Mesenchymal stem cell (in vitro differentiated cells and primary cell): Measurements from ENCODE around the gene MANEAL.

ENCODE experiments used
- DNase-seq: peaks from one replicate; pipeline ENCODE4 v3.0.0-alpha.2; 2013
- H2AFZ ChIP-seq: one replicate; pipeline ENCODE4 v1.6.1; 2013; ENCODE audit warnings: low read depth, mild to moderate bottlenecking, control low read depth, inconsistent platforms, low read length, moderate library complexity
- H2AK5ac ChIP-seq: 2 replicates; pipeline ENCODE4 v1.6.1; 2013; ENCODE audit warnings: low read length, moderate library complexity, mild to moderate bottlenecking, inconsistent platforms; ENCODE audit not compliant: severe bottlenecking
- H2BK120ac ChIP-seq: one replicate; pipeline ENCODE4 v1.6.1; 2013; ENCODE audit warnings: low read depth, mild to moderate bottlenecking, inconsistent platforms, low read length, moderate library complexity
- H2BK12ac ChIP-seq, 2 experiments: one replicate each; pipeline ENCODE4 v1.6.1; 2013; ENCODE audit warnings: inconsistent platforms in 2 of 2, low read length in 2 of 2, mild to moderate bottlenecking in 2 of 2, moderate library complexity in 2 of 2, control low read depth in 1 of 2
- H2BK15ac ChIP-seq: one replicate; pipeline ENCODE4 v1.6.1; 2013; ENCODE audit warnings: mild to moderate bottlenecking, low read depth, inconsistent platforms; ENCODE audit not compliant: poor library complexity, severe bottlenecking
- H2BK5ac ChIP-seq: 2 replicates; pipeline ENCODE4 v1.6.1; 2013; ENCODE audit warnings: low read depth, mild to moderate bottlenecking, low read length, control low read depth, inconsistent platforms; ENCODE audit not compliant: poor library complexity, severe bottlenecking
- H3K14ac ChIP-seq, 2 experiments: one replicate each; pipeline ENCODE4 v1.6.1; 2013; ENCODE audit warnings: inconsistent platforms in 2 of 2, low read length in 2 of 2, control low read depth in 1 of 2, mild to moderate bottlenecking in 1 of 2, moderate library complexity in 1 of 2
- H3K18ac ChIP-seq, 2 experiments: one replicate each; pipeline ENCODE4 v1.6.1; 2013; ENCODE audit warnings: inconsistent platforms in 2 of 2, low read length in 2 of 2, control low read depth in 1 of 2, low read depth in 1 of 2, mild to moderate bottlenecking in 1 of 2
- H3K23ac ChIP-seq, 2 experiments: one replicate each; pipeline ENCODE4 v1.6.1; 2013; ENCODE audit warnings: inconsistent platforms in 2 of 2, low read length in 2 of 2, mild to moderate bottlenecking in 2 of 2, moderate library complexity in 2 of 2, control low read depth in 1 of 2
- H3K27ac ChIP-seq: 2 replicates; pipeline ENCODE4 v1.5.1; 2013; ENCODE audit warnings: mild to moderate bottlenecking, moderate library complexity, low read length, control low read depth, inconsistent platforms; ENCODE audit not compliant: poor library complexity, severe bottlenecking
- H3K27me3 ChIP-seq, 2 experiments: 2 replicates each; pipeline versions ENCODE4 v1.6.1 to v1.7.0; 2013; ENCODE audit warnings: low read length in 2 of 2, mild to moderate bottlenecking in 2 of 2, moderate library complexity in 2 of 2, control low read depth in 1 of 2, inconsistent platforms in 1 of 2; ENCODE audit not compliant: control insufficient read depth in 1 of 2, insufficient read depth in 1 of 2
- H3K36me3 ChIP-seq, 2 experiments: 2 replicates each; pipeline versions ENCODE4 v1.6.1 to v1.7.0; 2013; ENCODE audit warnings: low read length in 2 of 2, control low read depth in 1 of 2, inconsistent platforms in 1 of 2, low read depth in 1 of 2, mild to moderate bottlenecking in 1 of 2; ENCODE audit not compliant: insufficient read depth in 2 of 2, control insufficient read depth in 1 of 2
- H3K4ac ChIP-seq, 2 experiments: one replicate each; pipeline ENCODE4 v1.6.1; 2013; ENCODE audit warnings: inconsistent platforms in 2 of 2, low read length in 2 of 2, mild to moderate bottlenecking in 2 of 2, moderate library complexity in 2 of 2, control low read depth in 1 of 2, low read depth in 1 of 2
- H3K4me1 ChIP-seq: 2 replicates; pipeline ENCODE4 v1.6.1; 2013; ENCODE audit warnings: low read depth, low read length, control low read depth; ENCODE audit not compliant: control insufficient read depth, insufficient read depth
- H3K4me2 ChIP-seq: 2 replicates; pipeline ENCODE4 v1.6.1; 2013; ENCODE audit warnings: low read length, mild to moderate bottlenecking, inconsistent platforms; ENCODE audit not compliant: poor library complexity, severe bottlenecking
- H3K4me3 ChIP-seq, 2 experiments: 2 replicates each; pipeline versions ENCODE4 v1.5.1 to v1.7.0; 2013; ENCODE audit warnings: low read length in 2 of 2, mild to moderate bottlenecking in 2 of 2, control low read depth in 1 of 2, low read depth in 1 of 2; ENCODE audit not compliant: insufficient read depth in 1 of 2
- H3K79me1 ChIP-seq: replicated peaks from 2 replicates; pipeline ENCODE4 v1.6.1; 2013; ENCODE audit warnings: mild to moderate bottlenecking, control low read depth, low read length, inconsistent platforms; ENCODE audit not compliant: poor library complexity, severe bottlenecking
- H3K9ac ChIP-seq: 2 replicates; pipeline ENCODE4 v1.7.0; 2013; ENCODE audit warnings: mild to moderate bottlenecking, low read length, moderate library complexity
- H3K9me3 ChIP-seq: 2 replicates; pipeline ENCODE4 v1.7.0; 2013; ENCODE audit warnings: mild to moderate bottlenecking, low read length; ENCODE audit not compliant: control insufficient read depth
- H4K8ac ChIP-seq: one replicate; pipeline ENCODE4 v1.6.1; 2013; ENCODE audit warnings: inconsistent platforms, mild to moderate bottlenecking, low read length, moderate library complexity
- H4K91ac ChIP-seq: one replicate; pipeline ENCODE4 v1.6.1; 2013; ENCODE audit warnings: mild to moderate bottlenecking, low read length, inconsistent platforms
- WGBS: methylation state at CpG from one replicate; pipeline ENCODE4 v1.1.7; 2013; ENCODE audit warnings: mixed read lengths; 5-methylcytosine and 5-hydroxymethylcytosine counted together

The MANEAL gene

GRCh38 chr1:37807555-37808368 lies 14.1 kb downstream of the MANEAL start, which contains the start of the genes C1orf122 and YRDC:
Gene C1orf122, plus strand, starts transcription at chr1:37807790. Its CDS starts 615 bp downstream, at chr1:37808405.
Gene YRDC, minus strand, starts transcription at chr1:37808208. Its CDS starts 28 bp downstream, at chr1:37808180.
- peaks cover 38% of the 10 kb centered on the region for H3K79me1 ChIP-seq
- H3K27ac ChIP-seq: peak within 1 kb of the TSS; percentile 80
- H3K9ac ChIP-seq: peak within 1 kb of the TSS; percentile 91
- peak within 1 kb of the TSS; percentile 75 to 89 for H3K18ac ChIP-seq
- H3K27me3 ChIP-seq: no peaks in the 10 kb centered on the region
- peak within 1 kb of the TSS in 1 of 2 experiments; percentile 68 for H2BK12ac ChIP-seq
- peak; percentile 95 for DNase-seq
- peaks cover 14% of the 10 kb centered on the region for H3K4me1 ChIP-seq
- H2AFZ ChIP-seq: peak within 1 kb of the TSS; percentile 63
- H3K4me2 ChIP-seq: peak within 1 kb of the TSS; percentile 78
- H3K9me3 ChIP-seq: no peaks in the 10 kb centered on the region
- WGBS: under 1% methylated on average over 67 of the region's 95 CpGs
- peak within 1 kb of the TSS; percentile 59 for H2BK5ac ChIP-seq
- H3K23ac ChIP-seq: peak within 1 kb of the TSS in 1 of 2 experiments; percentile 34
- peak within 1 kb of the TSS; percentile 74 for H4K8ac ChIP-seq
- H3K36me3 ChIP-seq: peaks cover 42 to 56% of the 10 kb centered on the region in 2 experiments
- H2BK120ac ChIP-seq: peak within 1 kb of the TSS; percentile 95
- peak within 1 kb of the TSS; percentile 73 to 81 for H3K4ac ChIP-seq
- peak within 1 kb of the TSS; percentile 58 for H2AK5ac ChIP-seq
- H3K14ac ChIP-seq: peak within 1 kb of the TSS; percentile 72 to 79
- peak within 1 kb of the TSS; percentile 40 for H2BK15ac ChIP-seq
- H3K4me3 ChIP-seq: peak within 1 kb of the TSS; percentile 87 to 95
- peak within 1 kb of the TSS; percentile 85 for H4K91ac ChIP-seq

GRCh38 chr1:37808369-37809319 lies 15.0 kb downstream of the MANEAL start:
- peak overlapping the region; percentile 95 for H2BK120ac ChIP-seq
- peaks cover 14% of the 10 kb centered on the region for H3K4me1 ChIP-seq
- H4K8ac ChIP-seq: peak overlapping the region; percentile 72
- peaks cover 36 to 47% of the 10 kb centered on the region in 2 experiments for H3K36me3 ChIP-seq
- H3K27me3 ChIP-seq: no peaks in the 10 kb centered on the region
- peak overlapping the region; percentile 80 for H3K27ac ChIP-seq
- no peaks in the 10 kb centered on the region for H3K9me3 ChIP-seq
- peak overlapping the region; percentile 85 for H4K91ac ChIP-seq
- H2AK5ac ChIP-seq: peak overlapping the region; percentile 52
- WGBS: under 1% methylated on average over 38 of the region's 54 CpGs
- peak overlapping the region; percentile 40 for H2BK15ac ChIP-seq
- H3K4me2 ChIP-seq: peak overlapping the region; percentile 78
- peak overlapping the region in 1 of 2 experiments; percentile 81 for H3K4ac ChIP-seq
- peak overlapping the region; percentile 75 to 83 for H3K18ac ChIP-seq
- H3K9ac ChIP-seq: peak overlapping the region; percentile 91
- peak overlapping the region; percentile 56 to 79 for H3K14ac ChIP-seq
- peak overlapping the region; percentile 59 for H2BK5ac ChIP-seq
- H3K23ac ChIP-seq: no peak overlapping the region
- peak overlapping the region; percentile 63 for H2AFZ ChIP-seq
- H3K4me3 ChIP-seq: peak overlapping the region; percentile 87 to 95
- DNase-seq: peak; percentile 89
- peak overlapping the region in 1 of 2 experiments; percentile 68 for H2BK12ac ChIP-seq
- H3K79me1 ChIP-seq: peaks cover 41% of the 10 kb centered on the region

- H3K9ac ChIP-seq: peak overlapping the region; percentile 91
- H3K4ac ChIP-seq: no peak overlapping the region
- peak overlapping the region; percentile 63 for H2AK5ac ChIP-seq
- H3K23ac ChIP-seq: no peak overlapping the region
- H3K4me1 ChIP-seq: peaks cover 14% of the 10 kb centered on the region
- H2BK5ac ChIP-seq: no peak overlapping the region
- no peak overlapping the region for H2BK12ac ChIP-seq
- H4K8ac ChIP-seq: no peak overlapping the region
- no peak overlapping the region for H2AFZ ChIP-seq
- H3K4me2 ChIP-seq: no peak overlapping the region
- H3K9me3 ChIP-seq: no peaks in the 10 kb centered on the region
- H3K14ac ChIP-seq: no peak overlapping the region
- H2BK120ac ChIP-seq: no peak overlapping the region
- no peak overlapping the region for H2BK15ac ChIP-seq
- peaks cover 39% of the 10 kb centered on the region for H3K79me1 ChIP-seq
- DNase-seq: no peak
- no peak overlapping the region for H3K27ac ChIP-seq
- no peaks in the 10 kb centered on the region for H3K27me3 ChIP-seq
- no peak overlapping the region for H3K18ac ChIP-seq
- peaks cover 32 to 41% of the 10 kb centered on the region in 2 experiments for H3K36me3 ChIP-seq
- 79% methylated on average over 2 of the region's 2 CpGs for WGBS
- no peak overlapping the region for H4K91ac ChIP-seq
- H3K4me3 ChIP-seq: peak overlapping the region in 1 of 2 experiments; percentile 87
Observed at GRCh38 chr1:37809942-37810341, 16.3 kb downstream of the MANEAL start.
